ENCODE data around the gene TNFRSF12A.
A peak's percentile ranks its signal among the peaks of the same experiment; 100 is the strongest.

Gene TNFRSF12A

DNA sequence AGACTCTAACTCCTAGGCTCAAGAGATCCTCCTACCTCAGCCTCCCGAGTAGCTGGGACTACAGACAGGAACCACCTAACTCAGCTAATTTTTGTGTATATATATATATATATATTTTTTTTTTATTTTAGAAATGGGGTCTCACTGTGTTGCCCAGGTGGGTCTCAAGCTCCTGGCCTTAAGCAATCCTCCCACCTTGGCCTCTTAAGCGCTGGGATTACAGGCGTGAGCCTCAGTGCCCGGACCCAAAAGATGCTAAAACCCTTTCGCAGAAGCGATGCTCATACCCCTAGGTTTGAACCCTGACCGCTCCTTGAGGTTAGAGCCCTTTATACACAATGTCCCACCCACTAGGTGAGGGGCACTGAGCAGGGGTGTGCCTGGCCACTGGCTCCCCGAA is 9.7 kb upstream of the TNFRSF12A start:
- no peak for DNase-seq (ENCODE audit: extremely low read depth in 1 of 2, low read depth in 1 of 2)

DNA sequence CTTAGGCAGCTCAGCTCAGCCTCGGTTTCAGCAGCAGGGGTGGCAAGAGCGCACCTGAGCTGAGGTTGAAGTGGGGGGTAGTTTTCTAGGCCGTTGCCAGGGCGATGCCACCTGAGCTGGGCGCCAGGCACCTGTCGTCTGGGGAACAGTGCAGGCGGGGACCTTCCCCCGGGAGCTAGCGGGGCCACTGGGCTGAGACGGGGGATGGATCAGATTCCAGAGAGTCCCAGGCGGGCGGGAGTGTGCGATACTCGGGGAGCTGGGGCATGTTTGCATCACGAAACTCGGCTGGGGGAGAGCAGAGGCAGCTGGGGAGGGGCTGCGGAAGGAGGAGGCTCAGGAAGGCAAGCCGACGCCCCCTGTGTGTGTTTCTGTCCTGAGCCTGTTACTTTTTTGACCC is 7.9 kb upstream of the TNFRSF12A start:
- no peak for DNase-seq (ENCODE audit: extremely low read depth in 1 of 2, low read depth in 1 of 2)

DNA sequence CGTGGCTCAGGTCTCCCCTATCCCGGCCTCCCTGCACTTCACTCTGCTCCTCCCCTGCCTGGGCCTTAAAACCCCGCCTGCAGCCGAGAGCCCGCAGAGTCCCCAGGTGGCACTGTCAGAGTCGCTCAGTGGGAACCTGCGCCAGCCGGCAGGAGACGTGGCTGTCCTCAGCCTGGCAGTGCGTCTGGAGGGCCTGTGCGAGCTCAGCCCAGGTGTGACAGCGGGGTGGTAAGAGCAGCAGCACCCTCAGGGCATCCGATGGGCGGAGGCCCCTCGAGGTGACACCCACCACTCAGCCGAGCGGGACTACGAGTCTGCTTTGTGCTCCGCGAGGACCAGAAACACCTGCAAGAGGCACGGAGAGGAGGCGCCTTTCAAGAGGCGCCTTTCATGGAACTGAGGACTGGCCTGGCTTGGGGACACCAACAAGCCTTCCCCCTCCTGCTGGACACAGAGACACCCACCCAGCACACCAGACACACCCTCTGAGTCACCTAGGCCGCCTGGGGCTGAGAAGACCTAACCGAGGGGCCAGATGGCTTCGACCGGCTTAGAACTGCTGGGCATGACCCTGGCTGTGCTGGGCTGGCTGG is 7.2 kb upstream of the TNFRSF12A start, which contains the start of gene CLDN9:
TSS of gene CLDN9 (plus strand) at position 96 of the 593 bp plus-strand sequence. CDS start at position 536, 440 bp downstream.
- DNase-seq (ENCODE audit: extremely low read depth in 1 of 2, low read depth in 1 of 2), result no peak

DNA sequence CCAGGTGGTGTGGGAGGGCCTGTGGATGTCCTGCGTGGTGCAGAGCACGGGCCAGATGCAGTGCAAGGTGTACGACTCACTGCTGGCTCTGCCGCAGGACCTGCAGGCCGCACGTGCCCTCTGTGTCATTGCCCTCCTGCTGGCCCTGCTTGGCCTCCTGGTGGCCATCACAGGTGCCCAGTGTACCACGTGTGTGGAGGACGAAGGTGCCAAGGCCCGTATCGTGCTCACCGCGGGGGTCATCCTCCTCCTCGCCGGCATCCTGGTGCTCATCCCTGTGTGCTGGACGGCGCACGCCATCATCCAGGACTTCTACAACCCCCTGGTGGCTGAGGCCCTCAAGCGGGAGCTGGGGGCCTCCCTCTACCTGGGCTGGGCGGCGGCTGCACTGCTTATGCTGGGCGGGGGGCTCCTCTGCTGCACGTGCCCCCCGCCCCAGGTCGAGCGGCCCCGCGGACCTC is 6.6 kb upstream of the TNFRSF12A start:
- DNase-seq (ENCODE audit: extremely low read depth in 1 of 2, low read depth in 1 of 2), result no peak

DNA sequence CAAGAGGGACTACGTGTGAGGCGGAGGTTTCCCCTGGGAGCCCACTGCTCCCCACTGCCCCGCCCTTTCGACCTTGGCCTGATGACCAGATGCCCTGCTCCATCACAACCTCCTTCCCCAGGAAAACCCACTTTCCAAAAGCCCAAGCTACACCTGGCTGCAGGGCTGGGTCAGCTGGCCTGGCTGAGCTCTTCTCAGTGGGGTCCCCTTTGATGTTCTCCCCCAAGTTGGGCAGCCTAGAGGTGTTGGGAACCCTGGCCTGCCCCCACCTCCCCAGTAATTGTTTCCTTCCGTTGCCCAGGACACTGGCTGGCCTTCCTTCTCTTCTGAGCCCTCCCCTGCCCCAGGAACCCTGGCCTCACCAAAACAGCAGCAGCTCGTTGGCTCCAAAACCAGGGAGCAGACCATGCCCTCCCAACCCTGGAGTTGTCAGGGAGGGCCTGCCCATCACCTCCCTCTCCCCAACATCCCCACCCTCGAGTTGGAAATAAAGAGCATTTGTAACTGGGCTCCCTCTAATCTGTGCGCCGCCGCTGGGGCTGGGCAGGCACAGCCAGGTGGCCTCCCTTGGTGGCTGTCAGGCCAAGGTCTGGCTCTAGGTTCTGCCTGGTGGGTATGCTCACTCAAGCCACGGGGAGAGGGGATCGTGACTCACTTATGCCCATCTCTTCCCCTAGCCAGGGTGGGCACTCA is 6.0 kb upstream of the TNFRSF12A start:
- no peak for DNase-seq (ENCODE audit: extremely low read depth in 1 of 2, low read depth in 1 of 2)

DNA sequence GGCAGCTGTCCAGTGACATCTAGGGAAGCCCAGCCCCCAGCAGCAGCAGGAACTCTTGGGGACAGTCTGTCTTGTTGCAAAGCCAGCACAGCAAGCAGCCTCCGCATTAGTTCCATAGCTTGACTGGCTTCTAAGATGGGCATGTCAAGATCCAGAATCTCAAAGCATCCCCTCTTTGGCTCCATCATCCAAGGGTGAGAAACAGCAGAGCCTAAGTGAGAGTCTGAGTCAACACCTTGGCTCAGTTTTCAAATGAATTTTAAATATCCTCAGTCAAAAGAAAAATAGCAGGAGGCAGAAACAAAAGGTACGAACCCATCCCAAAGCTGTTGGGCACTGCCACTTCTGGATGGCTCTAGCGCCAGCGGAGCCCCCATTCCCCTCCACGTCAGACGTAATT is 5.2 kb upstream of the TNFRSF12A start:
- no peak for DNase-seq (ENCODE audit: extremely low read depth in 1 of 2, low read depth in 1 of 2)

DNA sequence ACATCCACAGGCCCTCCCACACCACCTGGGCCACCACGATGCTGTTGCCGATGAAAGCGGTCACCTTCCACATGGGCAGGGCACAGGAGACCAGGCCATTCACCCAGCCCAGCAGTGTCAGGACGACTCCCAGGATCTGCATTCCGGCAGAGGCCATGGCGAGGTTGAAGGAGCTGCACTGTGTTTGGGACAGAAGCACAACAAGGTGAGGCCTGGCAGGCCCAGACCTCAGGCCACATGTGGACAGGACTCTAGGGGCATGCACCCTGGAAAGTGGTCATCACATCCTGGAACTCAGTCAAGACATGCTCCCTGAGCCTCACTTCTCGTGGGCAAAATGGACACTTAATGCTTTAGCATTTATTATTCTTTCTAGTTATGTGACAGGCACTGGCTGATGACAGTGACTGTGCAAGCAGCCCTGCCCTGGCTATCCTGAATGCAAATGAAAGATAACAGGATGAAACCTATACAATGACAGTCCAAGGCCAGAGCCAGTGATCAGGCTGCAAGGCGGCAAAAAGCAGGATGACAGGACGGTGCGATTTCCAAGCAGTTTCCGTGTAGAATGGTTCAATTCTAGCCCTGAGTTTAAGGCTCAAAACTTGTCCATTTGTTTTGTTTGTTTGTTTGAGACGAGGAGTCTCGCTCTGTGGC is 4.2 kb upstream of the TNFRSF12A start:
- DNase-seq (ENCODE audit: extremely low read depth in 1 of 2, low read depth in 1 of 2), result no peak

DNA sequence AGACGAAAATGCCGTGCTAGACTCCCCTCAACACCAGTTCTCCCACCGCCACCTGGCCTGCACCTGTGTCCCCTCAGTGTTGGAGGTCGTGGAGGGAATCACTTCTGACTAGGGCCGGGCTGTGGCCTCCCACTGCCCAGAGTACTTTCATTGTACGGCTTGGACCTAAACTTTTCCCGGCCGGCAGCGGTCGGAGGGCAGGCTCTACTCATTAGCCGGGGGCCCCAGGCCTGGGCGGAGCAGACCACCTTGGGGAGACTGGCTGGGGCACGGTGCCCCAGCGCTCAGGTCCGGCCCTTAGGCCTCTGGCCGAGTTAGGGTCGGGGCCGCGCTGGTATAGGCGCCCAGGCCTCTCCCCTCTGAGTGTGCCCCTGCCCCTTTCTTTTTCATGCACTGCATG is 2.8 kb upstream of the TNFRSF12A start:
- DNase-seq (ENCODE audit: extremely low read depth in 1 of 2, low read depth in 1 of 2), result no peak

DNA sequence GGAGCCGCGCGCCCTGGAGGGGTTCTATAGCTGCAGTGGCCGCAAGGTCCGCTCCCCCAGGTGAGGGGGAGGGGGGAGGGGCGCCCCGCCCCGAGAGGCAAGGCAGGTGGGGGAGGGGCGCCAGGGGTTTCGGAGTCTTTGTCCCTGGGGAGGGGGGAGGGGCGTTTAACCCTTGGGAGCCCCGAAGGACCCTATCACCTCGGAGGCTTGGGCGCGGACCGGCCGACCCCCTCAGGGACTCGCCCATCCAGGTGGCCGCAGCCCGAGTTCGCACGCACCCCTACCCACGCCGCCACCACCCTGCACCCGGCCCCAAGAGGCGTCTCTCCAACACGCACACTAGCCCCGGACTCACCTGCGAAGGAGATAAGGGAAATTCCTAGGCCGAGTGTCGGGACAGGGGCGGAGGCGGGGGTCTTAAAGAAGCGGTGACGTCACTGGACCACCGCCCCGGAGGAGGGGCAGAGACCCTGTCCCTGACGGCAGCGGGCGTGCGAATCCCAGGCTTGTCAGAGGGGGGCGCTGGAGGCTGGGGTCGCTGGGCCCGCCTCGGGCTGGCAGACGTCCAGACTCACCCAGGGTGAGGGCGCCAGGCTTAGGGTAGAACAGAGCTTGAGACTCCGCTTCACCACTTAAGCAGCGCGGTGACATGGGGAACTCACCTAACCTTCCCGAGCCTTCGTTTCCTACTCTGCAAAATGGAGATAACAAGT is 2.2 kb upstream of the TNFRSF12A start, which contains the start of gene CLDN6:
TSS of gene CLDN6 (minus strand) at position 390 of the 713 bp plus-strand sequence. CDS start 2,162 bp downstream, outside the sequence.
- DNase-seq (ENCODE audit: extremely low read depth in 1 of 2, low read depth in 1 of 2), result no peak

DNA sequence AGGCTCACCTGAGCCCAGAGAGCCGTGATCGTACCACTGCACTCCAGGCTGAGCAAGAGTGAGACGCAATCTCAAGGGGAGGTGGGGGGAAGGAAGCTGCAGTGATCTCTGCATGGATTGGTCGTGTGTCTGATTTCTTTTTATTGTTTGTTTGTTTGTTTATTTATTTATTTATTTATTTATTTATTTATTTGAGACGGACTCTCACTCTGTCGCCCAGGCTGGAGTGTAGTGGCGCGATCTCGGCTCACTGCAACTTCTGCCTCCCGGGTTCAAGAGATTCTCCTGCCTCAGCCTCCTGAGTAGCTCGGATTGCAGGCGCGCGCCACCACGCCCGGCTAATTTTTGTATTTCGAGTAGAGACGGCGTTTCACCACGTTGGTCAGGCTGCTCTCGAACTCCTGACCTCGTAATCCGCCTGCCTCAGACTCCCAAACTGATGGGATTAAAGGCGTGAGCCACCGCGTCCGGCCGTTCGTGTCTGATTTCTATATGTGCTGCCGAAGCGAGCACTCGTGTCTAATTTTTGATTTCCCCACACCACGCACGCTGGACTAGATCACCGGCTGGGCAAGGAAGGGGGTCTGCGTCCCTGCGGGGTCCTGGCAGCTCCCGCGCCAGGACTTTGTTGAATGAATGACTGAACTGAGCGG is 448 bp upstream of the TNFRSF12A start:
- no peak for DNase-seq (ENCODE audit: extremely low read depth in 1 of 2, low read depth in 1 of 2)

DNA sequence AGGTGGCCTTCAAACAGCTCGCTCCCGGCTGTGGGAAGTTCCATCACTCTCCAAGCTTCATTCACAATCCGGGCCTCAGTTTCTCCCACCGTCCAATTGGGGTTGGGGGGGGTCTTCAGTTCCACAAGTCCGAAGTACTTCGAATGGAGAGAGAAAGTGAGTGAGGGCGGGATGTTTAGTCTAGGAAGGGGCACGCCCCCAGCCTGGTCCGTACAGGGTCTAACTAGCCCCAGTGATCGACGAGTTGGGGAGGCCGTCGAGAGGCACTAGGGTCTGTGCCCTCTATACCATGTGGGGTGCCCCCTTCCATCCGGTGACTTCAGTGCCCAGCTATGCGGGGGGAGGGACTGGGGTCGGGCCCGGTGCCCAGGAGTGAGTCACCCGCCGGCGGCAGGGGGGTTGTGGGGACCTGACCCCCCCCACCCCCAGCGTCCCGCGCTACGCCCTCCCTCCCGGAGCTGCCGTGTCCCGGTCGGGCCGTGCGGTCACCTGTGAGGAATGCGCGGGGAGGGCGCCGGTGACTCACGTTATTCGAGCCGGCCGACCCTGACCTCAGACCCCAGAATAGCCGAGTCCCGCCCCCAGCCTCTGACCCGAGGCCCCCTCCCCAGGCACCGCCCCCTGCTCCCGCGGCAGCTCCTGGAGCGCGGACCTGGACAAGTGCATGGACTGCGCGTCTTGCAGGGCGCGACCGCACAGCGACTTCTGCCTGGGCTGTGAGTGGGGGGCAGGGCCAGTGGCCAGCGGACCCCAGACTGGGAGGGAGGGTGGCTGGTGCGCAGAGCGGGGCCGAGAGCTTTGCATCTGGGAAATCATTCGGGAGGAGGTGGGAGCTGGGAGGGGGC is 658 bp downstream of the TNFRSF12A start:
- DNase-seq (ENCODE audit: extremely low read depth in 1 of 2, low read depth in 1 of 2), result no peak

DNA sequence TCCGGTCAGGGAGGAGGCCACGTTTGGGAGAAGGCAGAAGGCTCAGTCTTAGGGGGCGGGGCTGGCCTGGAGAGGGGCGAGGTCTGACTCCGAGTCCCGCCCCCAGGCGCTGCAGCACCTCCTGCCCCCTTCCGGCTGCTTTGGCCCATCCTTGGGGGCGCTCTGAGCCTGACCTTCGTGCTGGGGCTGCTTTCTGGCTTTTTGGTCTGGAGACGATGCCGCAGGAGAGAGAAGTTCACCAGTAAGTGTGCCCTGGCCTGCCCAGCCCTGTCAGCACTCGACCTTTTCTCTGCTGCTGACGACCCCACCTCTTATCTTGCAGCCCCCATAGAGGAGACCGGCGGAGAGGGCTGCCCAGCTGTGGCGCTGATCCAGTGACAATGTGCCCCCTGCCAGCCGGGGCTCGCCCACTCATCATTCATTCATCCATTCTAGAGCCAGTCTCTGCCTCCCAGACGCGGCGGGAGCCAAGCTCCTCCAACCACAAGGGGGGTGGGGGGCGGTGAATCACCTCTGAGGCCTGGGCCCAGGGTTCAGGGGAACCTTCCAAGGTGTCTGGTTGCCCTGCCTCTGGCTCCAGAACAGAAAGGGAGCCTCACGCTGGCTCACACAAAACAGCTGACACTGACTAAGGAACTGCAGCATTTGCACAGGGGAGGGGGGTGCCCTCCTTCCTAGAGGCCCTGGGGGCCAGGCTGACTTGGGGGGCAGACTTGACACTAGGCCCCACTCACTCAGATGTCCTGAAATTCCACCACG is 1.5 kb downstream of the TNFRSF12A start:
- DNase-seq (ENCODE audit: extremely low read depth in 1 of 2, low read depth in 1 of 2), result peak; percentile 67 to 91

DNA sequence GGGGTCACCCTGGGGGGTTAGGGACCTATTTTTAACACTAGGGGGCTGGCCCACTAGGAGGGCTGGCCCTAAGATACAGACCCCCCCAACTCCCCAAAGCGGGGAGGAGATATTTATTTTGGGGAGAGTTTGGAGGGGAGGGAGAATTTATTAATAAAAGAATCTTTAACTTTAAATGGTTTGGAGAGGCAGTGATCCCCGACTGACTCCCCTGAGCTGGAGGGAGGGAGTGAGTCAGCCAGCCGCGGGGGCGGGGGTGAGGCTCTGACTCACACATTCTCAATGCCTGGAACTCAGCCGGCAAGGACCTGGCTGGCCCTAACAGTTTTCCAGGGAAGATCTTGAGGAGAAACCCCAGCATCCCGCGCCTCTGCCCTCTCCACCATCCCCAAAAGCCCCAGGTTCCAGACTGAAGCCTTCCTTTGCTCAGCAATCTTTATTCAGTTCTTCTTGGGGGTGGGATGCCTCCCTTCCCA is 2.1 kb downstream of the TNFRSF12A start:
- peak; percentile 71 to 83 for DNase-seq (ENCODE audit: extremely low read depth in 1 of 2, low read depth in 1 of 2)

DNA sequence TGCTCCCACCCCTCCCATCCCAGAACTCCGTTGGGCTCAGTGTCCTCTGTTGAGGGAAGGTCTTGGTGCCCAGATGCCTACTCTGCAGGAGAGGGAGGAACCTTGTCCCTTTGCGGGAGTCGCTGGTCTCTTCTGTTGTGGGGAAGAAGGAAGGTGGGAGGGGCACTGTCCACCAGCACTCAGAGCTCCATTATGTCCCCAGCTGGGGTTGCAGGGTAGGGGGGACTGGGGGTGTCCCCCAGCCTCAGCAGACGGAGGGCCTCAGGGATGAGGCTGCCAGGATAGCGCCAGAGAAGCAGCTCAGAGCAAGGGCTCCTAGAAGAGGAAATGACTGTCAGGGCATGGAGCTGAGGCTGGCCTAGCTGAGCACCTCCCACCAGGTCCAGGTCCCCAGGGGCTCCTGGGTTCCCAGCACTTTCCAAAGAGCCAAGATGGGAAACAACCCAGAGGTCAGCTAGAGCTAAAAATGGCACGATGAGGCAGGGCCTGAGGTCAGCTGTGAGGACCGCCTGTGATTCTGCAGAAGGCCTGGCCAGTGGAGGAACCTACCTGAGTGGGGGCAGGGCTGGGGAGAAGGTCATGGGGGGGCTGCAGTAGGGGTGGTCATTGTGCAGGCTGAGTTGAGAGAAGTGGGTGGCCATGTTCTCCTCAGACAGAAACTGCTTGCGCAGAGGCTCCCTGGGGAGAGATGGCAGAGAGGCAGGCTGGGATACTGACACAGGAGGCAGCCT is 2.7 kb downstream of the TNFRSF12A start:
- DNase-seq (ENCODE audit: extremely low read depth in 1 of 2, low read depth in 1 of 2), result no peak

DNA sequence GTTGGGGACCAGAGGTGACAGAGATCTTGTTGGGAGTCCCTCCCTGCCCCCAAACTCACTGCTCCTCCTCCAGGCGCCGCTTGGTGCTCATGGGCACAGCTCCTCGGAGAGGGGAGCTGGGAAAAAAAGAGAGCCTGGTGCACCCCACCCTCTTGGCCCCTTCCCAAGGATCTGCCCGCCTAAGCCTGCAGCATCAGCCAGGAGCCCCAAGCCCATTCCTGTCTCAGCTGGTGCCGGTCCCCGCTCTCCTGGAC is 3.2 kb downstream of the TNFRSF12A start:
- DNase-seq (ENCODE audit: extremely low read depth in 1 of 2, low read depth in 1 of 2), result no peak

DNA sequence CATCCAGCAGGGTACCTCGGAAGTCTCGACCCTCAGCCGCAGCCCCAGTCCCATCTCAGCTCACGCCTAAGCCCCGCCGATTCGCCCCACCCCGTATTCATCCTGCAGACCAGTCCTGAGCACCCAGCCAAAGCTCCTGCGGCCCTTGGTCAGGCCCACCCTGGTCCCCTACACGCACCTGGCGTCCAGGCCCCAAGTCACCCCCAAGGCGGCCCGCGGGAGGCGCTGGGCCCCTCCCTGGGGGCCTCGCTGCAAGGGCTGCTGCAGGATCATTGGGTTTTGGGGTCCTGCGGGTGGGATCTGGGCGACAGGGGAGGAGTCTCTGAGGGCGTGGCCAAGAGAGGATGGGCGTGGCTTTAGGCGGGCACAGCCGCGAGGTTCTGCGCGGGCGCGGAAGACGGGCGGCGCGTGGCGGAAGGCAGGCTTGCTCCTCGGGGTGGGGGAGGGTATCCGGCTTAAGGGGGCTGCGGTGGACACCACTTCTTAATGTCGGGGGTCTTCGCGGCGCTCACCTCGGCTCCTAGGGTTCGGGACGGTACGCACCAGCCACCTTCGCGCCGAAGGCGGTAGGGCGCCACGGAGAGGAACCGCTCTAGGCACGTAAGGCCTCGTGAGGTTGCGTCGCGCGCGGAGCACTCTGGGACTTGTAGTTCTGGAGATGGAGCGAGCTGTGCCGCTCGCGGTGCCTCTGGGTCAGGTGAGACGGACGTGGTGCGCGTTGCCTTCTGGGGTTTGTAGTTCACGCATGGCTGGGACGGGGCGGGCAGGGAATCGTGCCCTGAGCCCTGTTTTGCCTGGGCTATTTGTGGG is 3.7 kb downstream of the TNFRSF12A start, which contains the start of the genes HCFC1R1 and THOC6:
TSS of gene HCFC1R1 (minus strand) at position 274 of the 810 bp plus-strand sequence. CDS start at position 273, 1 bp downstream.
TSS of gene THOC6 (plus strand) at position 367 of the 810 bp plus-strand sequence. CDS start at position 659, 292 bp downstream.
- DNase-seq (ENCODE audit: extremely low read depth in 1 of 2, low read depth in 1 of 2), result peak; percentile 85 to 95

Data from stimulated activated CD8-positive, alpha-beta memory T cell treated with anti-CD3 and anti-CD28 coated beads, Interleukin-7, amount 100 ng/mL, for 48 hours (primary cell).